Measurements from ENCODE around the gene PCBP3.

DNA sequence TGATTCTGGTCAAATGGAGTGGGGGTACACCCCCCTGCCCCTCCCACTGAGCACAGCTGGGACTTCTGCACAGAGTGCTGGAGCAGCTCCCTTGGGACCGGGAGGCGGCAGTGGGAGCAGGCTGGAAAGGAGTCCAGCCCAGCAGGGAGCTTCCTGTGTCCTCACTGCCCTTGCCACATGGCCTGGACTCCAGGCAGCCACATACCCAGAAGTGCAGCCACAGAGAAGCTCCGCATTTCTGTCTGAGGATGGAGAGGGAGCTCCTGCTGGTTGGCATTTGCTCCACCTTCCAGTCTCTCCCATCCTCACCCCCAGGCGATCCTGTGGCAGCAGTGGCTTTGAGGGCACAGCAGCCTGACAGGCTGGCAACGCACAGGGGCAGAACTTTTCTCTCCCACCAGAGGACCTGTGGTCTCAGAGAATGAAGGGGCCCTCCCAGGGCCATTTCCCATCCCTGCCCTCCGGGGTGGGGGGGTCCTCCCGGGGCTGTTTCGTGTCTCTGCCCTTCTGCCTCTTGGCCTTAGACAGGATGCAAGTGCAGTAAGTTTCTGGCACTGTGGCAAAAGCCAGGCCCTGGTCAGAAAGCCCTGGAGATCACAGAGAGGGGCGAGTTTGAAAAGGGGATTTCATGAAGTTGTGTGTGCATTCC, 234.4 kb downstream of the PCBP3 start:
- TF ChIP-seq POLR2AphosphoS5 (IDR thresholded peaks at IDR 0.05; ENCODE audit: low read depth, low read length) (no peak), TAF1 (IDR thresholded peaks at IDR 0.05; ENCODE audit: borderline replicate concordance, low read depth, low read length) (no peak)
